H9 (cell line): ENCODE measurements around the gene CERS1. TPM values are rescaled to one million over a fixed set of nuclear protein-coding genes. Genes with fewer than 3 reads are reported as not detected.

Experiments
- DNase-seq: peaks from one replicate; pipeline ENCODE4 v3.0.0-alpha.2; 2017
- H2AFZ ChIP-seq: one replicate; pipeline ENCODE4 v1.6.1; 2013; ENCODE audit warnings: mild to moderate bottlenecking, low read length, control low read depth, moderate library complexity
- H2AK5ac ChIP-seq: 2 replicates; pipeline ENCODE4 v1.6.1; 2013; ENCODE audit warnings: low read length, control low read depth, mixed read lengths; ENCODE audit not compliant: insufficient read length
- H2BK120ac ChIP-seq: one replicate; pipeline ENCODE4 v1.6.1; 2013; ENCODE audit warnings: low read depth, mild to moderate bottlenecking, low read length, control low read depth, inconsistent platforms; ENCODE audit not compliant: poor library complexity, severe bottlenecking
- H2BK12ac ChIP-seq: 2 replicates; pipeline ENCODE4 v1.6.1; 2013; ENCODE audit warnings: low read length, control low read depth, mixed read lengths, low read depth; ENCODE audit not compliant: insufficient read length
- H2BK15ac ChIP-seq: 2 replicates; pipeline ENCODE4 v1.6.1; 2013; ENCODE audit warnings: low read depth, low read length, control low read depth
- H2BK20ac ChIP-seq: one replicate; pipeline ENCODE4 v1.6.1; 2013; ENCODE audit warnings: low read depth, mild to moderate bottlenecking, low read length, control low read depth, inconsistent platforms; ENCODE audit not compliant: poor library complexity, severe bottlenecking
- H2BK5ac ChIP-seq: 2 replicates; pipeline ENCODE4 v1.6.1; 2013; ENCODE audit warnings: low read length, control low read depth, mixed read lengths; ENCODE audit not compliant: insufficient read length
- H3K14ac ChIP-seq: 2 replicates; pipeline ENCODE4 v1.6.1; 2013; ENCODE audit warnings: low read length, control low read depth; ENCODE audit not compliant: insufficient read depth
- H3K18ac ChIP-seq: 2 replicates; pipeline ENCODE4 v1.6.1; 2013; ENCODE audit warnings: low read depth, mild to moderate bottlenecking, mixed read lengths, low read length, control low read depth; ENCODE audit not compliant: insufficient read length
- H3K23ac ChIP-seq: 2 replicates; pipeline ENCODE4 v1.6.1; 2013; ENCODE audit warnings: low read length, control low read depth, mixed read lengths, low read depth; ENCODE audit not compliant: insufficient read length
- H3K23me2 ChIP-seq: 2 replicates; pipeline ENCODE4 v1.6.1; 2013; ENCODE audit warnings: low read depth, mild to moderate bottlenecking, mixed read lengths, low read length, control low read depth; ENCODE audit not compliant: insufficient read length, poor library complexity, severe bottlenecking
- H3K27ac ChIP-seq: 2 replicates; pipeline ENCODE4 v1.5.1; 2013; ENCODE audit warnings: low read length, control low read depth, mixed read lengths, low read depth; ENCODE audit not compliant: insufficient read length
- H3K27me3 ChIP-seq: 2 replicates; pipeline ENCODE4 v1.6.1; 2013; ENCODE audit warnings: low read length, control low read depth, inconsistent platforms; ENCODE audit not compliant: insufficient read depth
- H3K4ac ChIP-seq: 2 replicates; pipeline ENCODE4 v1.6.1; 2013; ENCODE audit warnings: low read depth, mild to moderate bottlenecking, control low read depth, inconsistent platforms, low read length, moderate library complexity
- H3K4me1 ChIP-seq: 2 replicates; pipeline ENCODE4 v1.6.1; 2013; ENCODE audit warnings: low read length, control low read depth, inconsistent platforms; ENCODE audit not compliant: insufficient read depth
- H3K4me2 ChIP-seq: 2 replicates; pipeline ENCODE4 v1.6.1; 2013; ENCODE audit warnings: low read length, control low read depth, mixed read lengths; ENCODE audit not compliant: insufficient read length, insufficient read depth
- H3K56ac ChIP-seq: 2 replicates; pipeline ENCODE4 v1.6.1; 2013; ENCODE audit warnings: low read depth, mild to moderate bottlenecking, mixed read lengths, low read length, control low read depth; ENCODE audit not compliant: insufficient read length
- H3K79me1 ChIP-seq: 2 replicates; pipeline ENCODE4 v1.6.1; 2013; ENCODE audit warnings: low read depth, mild to moderate bottlenecking, moderate library complexity, low read length, control low read depth, inconsistent platforms; ENCODE audit not compliant: insufficient read depth, poor library complexity, severe bottlenecking
- H3K79me2 ChIP-seq: 2 replicates; pipeline ENCODE4 v1.6.1; 2013; ENCODE audit warnings: low read length, control low read depth, inconsistent platforms; ENCODE audit not compliant: insufficient read depth
- H3K9ac ChIP-seq: 2 replicates; pipeline ENCODE4 v1.6.1; 2013; ENCODE audit warnings: low read length, control low read depth, mixed read lengths; ENCODE audit not compliant: insufficient read length; ENCODE audit errors: extremely low read depth
- H3K9me3 ChIP-seq: one replicate; pipeline ENCODE4 v1.6.1; 2013; ENCODE audit warnings: low read depth, low read length, inconsistent platforms; ENCODE audit not compliant: control insufficient read depth
- H3T11ph ChIP-seq: one replicate; pipeline ENCODE4 v1.6.1; 2013; ENCODE audit warnings: mild to moderate bottlenecking, low read length, control low read depth, inconsistent platforms
- H4K20me1 ChIP-seq: one replicate; pipeline ENCODE4 v1.6.1; 2013; ENCODE audit not compliant: control insufficient read depth, insufficient read length, insufficient read depth
- H4K5ac ChIP-seq: 2 replicates; pipeline ENCODE4 v1.6.1; 2013; ENCODE audit warnings: low read depth, mild to moderate bottlenecking, mixed read lengths, low read length, control low read depth; ENCODE audit not compliant: insufficient read length
- H4K8ac ChIP-seq: replicated peaks from 2 replicates; pipeline ENCODE4 v1.6.1; 2013; ENCODE audit warnings: low read length, control low read depth, mixed read lengths, low read depth; ENCODE audit not compliant: insufficient read length
- H4K91ac ChIP-seq: 2 replicates; pipeline ENCODE4 v1.6.1; 2013; ENCODE audit warnings: low read depth, mild to moderate bottlenecking, moderate library complexity, mixed read lengths, low read length, control low read depth; ENCODE audit not compliant: insufficient read length
- H3K27ac Mint-ChIP-seq, 3 experiments: 2 replicates in 2 of 3; 3 replicates in 1 of 3; pipeline ENCODE4 v1.8.0; 2020 to 2021; ENCODE audit warnings: mixed read lengths in 3 of 3, mild to moderate bottlenecking in 1 of 3, moderate library complexity in 1 of 3
- H3K27me3 Mint-ChIP-seq: 2 replicates; pipeline ENCODE4 v1.8.0; 2021; ENCODE audit warnings: low read depth, mild to moderate bottlenecking, moderate library complexity, mixed read lengths
- H3K36me3 Mint-ChIP-seq, 3 experiments: 2 replicates in 2 of 3; 3 replicates in 1 of 3; pipeline ENCODE4 v1.8.0; 2020 to 2021; ENCODE audit warnings: low read depth in 3 of 3, mixed read lengths in 3 of 3; ENCODE audit not compliant: insufficient read depth in 1 of 3
- H3K4me1 Mint-ChIP-seq, 2 experiments: 2 replicates each; pipeline ENCODE4 v1.8.0; 2020; ENCODE audit warnings: mixed read lengths in 2 of 2
- H3K4me3 Mint-ChIP-seq, 2 experiments: 2 replicates in 1 of 2; 3 replicates in 1 of 2; pipeline ENCODE4 v1.8.0; 2020 to 2021; ENCODE audit warnings: mild to moderate bottlenecking in 2 of 2, mixed read lengths in 2 of 2, moderate library complexity in 1 of 2
- H3K9me3 Mint-ChIP-seq, 2 experiments: 2 replicates in 1 of 2; 3 replicates in 1 of 2; pipeline ENCODE4 v1.8.0; 2020; ENCODE audit warnings: mild to moderate bottlenecking in 2 of 2, mixed read lengths in 2 of 2, moderate library complexity in 1 of 2
- CTCF ChIP-seq: fragments of 200-600 bp; sonication (generic); conservative IDR thresholded peaks from 3 replicates; pipeline ENCODE4 v1.8.0; 2021; ENCODE audit warnings: antibody characterized with exemption, mild to moderate bottlenecking
- WGBS: extraction: QIAGEN DNeasy Blood & Tissue Kit; methylation state at CpG from one replicate; pipeline ENCODE4 v1.1.7; 2013; ENCODE audit warnings: missing lambda C conversion rate, low lambda C conversion rate, mixed read lengths; ENCODE audit not compliant: insufficient read length; ENCODE audit errors: extremely low coverage; 5-methylcytosine and 5-hydroxymethylcytosine counted together
- total RNA-seq: library from RNA; stranded (reverse); gene quantifications from 2 replicates; pipeline ENCODE4 v1.2.1, GENCODE V29; 2021

The CERS1 gene
- total RNA-seq, 1 experiment from 2014 or later: 19.3 TPM

- Histone ChIP-seq H2BK20ac (no peak overlapping the region), H3K79me2 (no peaks in the 10 kb centered on the region), H3T11ph (no peak overlapping the region), H3K23me2 (no peaks in the 10 kb centered on the region), H3K27me3 (no peaks in the 10 kb centered on the region), H2BK5ac (no peak overlapping the region), H4K8ac (no peak overlapping the region), H3K9ac (no peak overlapping the region), H3K9me3 (no peaks in the 10 kb centered on the region), H3K4me2 (no peak overlapping the region), H2BK120ac (no peak overlapping the region), H3K79me1 (no peaks in the 10 kb centered on the region), H4K5ac (no peak overlapping the region), H3K18ac (no peak overlapping the region), H3K4ac (no peak overlapping the region), H2BK12ac (no peak overlapping the region), H2AK5ac (no peak overlapping the region), H3K27ac (no peak overlapping the region), H4K20me1 (no peaks in the 10 kb centered on the region), H3K23ac (no peak overlapping the region), H2BK15ac (no peak overlapping the region), H3K14ac (no peak overlapping the region), H4K91ac (no peak overlapping the region), H3K4me1 (no peaks in the 10 kb centered on the region), H3K56ac (no peak overlapping the region), H2AFZ (no peak overlapping the region)
- DNase-seq: no peak
- no peaks in the 10 kb centered on the region for H3K27me3 Mint-ChIP-seq
- no CpG with 5 or more reads among the region's 71 CpGs for WGBS
- H3K27ac Mint-ChIP-seq: no peak overlapping the region
- no peak overlapping the region for H3K4me3 Mint-ChIP-seq
- TF ChIP-seq CTCF: no peak
- peaks cover 9 to 43% (median 33%) of the 10 kb centered on the region in 3 experiments for H3K36me3 Mint-ChIP-seq
- no peaks in the 10 kb centered on the region for H3K9me3 Mint-ChIP-seq
- H3K4me1 Mint-ChIP-seq: peaks cover 0 to 13% of the 10 kb centered on the region in 2 experiments; a peak in 2 of 4 replicates
Observed at GRCh38 chr19:18869023-18869618, 26.8 kb downstream of the CERS1 start.
